Embryonic facial prominence (tissue), 1 donor: ENCODE measurements around the gene RBM8A.

Experiments
- DNase-seq: peaks from one replicate; pipeline ENCODE4 v3.0.0-alpha.2; 2016; ENCODE audit errors: extremely low spot score

The RBM8A gene

DNA sequence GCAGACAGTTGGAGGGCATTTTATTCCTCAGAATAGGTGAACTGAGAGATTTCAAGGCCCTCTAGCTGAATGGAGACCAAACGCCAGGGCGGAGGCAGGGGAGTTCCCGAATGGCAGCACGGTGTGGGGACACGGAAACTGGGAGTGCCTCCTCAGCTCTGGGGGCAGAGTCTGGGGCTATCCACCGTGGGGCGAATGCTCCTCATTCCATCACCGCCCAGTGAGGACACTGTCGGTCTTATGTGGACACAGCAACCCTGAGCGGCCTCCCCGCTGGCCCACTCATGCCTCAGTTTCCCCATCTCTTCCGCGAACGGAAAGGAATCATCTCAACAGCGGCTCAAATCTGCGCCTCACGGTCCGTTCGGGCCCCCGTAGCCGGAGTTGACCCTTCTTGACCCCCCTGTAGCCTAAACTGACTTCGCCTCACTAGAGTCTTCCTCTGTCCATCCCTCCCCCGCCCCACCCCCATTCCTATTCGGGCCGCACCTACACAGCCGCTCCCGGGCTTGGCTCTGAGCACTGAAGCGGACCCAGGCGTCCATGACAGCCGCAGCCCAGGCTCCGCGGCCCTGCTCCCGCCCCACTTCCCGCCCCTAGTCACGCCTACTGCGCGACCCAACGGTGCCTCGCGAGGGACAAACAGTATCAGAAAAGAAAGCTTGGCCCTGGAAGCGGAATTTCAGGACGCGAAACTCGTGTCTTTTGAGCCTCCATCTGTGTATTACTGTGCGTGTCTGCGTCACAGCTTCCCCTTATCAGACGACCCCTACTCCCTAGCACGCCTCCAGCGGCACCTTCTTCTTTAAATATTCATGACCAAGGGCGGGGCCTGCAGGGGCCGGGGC is 8.9 kb downstream of the RBM8A start, which contains the start of gene PEX11B:
Gene PEX11B (minus strand): TSS at position 574 of the 848 bp plus-strand sequence. CDS start 29 bp downstream, at position 545.
- peak; percentile 83 for DNase-seq

DNA sequence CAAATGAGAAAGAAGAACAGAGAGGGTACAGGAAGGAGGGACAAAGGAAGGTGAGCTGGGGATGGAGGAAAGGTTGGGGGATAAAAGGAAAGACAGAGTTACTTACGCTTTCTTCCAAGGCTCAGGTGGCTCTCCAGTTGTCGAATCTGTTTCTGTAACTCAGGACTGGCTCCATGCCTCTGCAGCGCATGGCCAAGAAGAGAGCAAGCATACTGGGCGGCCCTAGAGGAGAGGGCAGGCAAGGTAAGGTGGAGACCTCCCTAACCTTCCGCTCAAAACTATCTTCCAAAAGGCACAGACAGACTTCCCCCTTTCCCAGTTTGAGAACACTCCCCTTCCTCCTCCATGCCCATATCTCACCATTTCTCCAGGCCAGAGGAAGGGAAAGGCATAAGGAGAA is 9.7 kb downstream of the RBM8A start:
- DNase-seq = no peak

- DNase-seq = no peak
Measured at GRCh38 chr1:145916745-145917144, 10.5 kb downstream of the RBM8A start.

DNA sequence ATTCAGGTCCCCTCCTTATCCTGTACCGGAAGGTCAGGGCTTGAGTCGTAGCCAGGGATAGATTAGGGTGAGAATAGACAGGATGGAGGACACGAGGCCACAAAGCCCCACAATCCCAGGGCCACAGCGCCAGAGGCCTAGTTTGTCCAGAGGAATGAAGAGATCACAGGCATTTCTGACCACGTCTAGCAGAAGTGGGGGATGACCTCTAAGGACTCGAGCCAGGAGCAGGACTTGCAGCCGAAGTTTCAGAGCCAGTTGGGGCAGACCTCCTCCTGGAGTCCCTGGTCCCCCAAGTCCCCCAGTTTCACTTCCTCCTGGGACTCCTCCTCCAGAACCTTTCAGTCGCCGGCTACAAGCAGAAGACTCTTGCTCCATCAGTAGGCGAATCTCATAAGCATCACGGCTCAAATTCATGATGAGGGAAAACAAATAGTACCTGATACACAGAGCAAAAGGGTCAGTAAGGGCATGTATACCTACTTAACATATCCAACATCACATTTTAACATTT is 15.1 kb downstream of the RBM8A start:
- no peak for DNase-seq

DNA sequence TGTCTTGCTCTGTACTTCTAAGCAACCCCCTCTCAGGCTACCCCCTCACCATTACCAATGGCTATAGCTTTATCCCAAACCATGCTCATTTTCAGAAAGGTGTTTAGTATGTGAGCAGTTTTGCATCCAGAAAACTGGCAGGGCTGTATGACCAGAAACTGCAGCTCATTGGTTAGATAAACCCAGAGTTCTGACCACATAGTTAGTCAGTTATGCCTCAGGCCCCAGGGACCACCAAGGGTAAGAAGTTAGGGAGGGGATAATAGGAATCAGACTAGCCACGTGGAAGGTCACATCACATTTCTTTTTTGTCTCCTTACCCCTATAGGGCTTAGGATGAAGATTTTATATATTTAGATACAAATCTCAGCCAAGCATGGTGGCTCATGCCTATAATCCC is 18.6 kb downstream of the RBM8A start:
- no peak for DNase-seq

DNA sequence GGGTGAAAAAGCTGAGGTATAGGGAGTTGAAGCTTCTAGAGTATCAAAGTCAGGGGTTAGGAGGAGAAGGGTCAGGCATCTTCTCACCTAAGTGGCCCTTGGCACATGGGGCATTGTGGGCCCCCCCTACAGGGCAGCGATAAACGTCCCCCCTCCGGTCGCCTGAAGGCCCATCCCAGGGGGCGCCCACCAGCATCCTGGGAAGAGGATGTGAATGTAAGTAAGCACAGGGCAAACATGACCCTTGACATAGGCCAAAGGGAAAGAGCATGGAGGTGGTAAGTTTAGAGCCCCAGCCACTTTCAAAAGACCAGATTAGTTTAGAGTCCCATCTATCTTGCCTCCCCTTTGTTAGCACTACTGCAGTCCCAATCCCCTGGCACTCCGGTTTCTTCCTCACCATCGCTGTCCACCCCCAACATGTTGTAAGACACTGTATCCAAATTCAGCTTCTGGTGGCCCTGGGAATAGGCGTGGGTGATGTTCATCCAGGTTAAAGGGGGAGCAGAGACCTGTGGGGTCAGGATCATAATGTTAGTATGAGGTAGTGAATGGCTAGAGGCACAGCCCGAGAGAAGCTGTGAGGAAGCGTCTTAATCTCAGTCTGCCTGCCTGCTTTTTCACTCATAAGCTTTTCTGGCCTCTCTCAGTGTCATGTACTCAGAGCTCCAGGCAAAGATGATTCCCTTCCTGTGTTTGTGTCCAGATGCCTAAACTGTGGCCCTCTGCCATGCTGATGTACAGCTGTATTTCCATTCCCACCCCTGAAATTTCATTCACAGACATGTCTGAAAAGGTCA is 20.1 kb downstream of the RBM8A start:
- no peak for DNase-seq

DNA sequence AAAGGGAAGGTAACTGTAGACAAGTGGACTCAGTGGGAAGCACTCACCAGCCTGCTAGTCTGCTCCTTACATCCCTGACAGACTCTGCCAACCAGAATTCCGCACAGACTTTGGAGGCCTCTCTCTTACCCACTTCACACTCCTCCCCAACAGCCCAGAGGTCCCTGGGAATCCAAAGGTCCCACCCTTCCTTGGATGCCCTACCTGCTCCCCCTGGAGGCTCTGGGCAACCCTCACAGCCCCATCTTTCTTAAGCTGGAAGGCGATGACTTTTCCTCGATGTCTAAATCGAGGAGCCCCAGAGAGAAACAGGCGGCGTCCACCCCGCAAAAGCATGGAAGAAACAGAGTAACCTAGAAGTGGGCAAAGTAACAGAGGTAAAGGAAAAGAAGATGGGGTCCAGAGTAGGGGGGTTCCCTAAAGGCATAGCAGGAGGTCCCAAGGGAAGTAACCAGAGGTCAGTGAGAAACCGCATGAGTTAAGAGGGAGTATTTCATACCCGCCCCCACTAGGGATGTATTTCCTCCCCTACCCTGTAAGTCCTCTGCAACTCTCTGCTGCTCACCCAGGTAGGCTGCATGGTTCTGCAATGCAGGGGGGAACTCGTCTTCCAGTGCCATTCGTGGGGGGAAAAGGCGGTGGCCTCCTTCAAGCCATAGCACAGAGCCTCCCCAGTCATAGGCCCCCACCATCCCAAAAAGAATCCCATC is 25.8 kb downstream of the RBM8A start:
- DNase-seq = no peak

DNA sequence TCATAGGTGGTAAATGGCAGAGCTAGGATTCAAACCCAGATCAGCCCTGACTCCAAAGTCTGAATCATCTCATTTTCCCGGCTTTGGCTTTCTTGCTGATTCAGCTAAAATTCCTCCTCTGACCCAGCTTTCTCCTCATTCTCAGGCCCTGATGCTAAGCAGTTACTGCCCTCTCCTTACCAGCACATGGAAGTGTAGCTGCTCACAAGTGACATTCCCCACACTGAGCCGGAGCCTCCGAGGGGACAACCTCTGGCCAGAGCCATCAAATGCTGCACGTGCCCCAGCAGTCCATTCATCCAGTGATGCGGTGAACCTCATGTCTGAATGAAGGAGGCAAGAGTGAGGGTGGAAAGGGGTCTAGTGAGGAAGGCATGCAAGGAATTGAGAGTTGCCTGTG is 28.5 kb downstream of the RBM8A start:
- no peak for DNase-seq

DNA sequence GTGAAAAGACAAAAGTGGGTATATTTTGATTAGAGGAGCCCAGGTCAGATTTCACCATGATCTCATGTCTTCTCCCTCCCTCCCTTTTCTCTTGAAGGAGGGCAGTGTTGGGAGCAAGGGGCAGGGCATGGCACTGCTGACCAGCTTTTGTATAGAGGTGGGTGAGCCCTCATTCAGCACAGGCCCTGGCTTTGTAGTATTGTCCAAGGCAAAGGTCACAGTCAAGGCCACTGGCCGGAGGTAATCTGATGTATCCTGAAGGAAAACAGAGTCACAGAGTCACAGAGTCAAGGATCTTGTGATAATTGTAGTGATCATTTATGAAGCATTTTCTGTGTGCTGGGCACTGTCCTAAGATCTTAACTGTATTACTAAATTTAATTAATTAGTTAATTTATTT is 29.3 kb downstream of the RBM8A start:
- no peak for DNase-seq

DNA sequence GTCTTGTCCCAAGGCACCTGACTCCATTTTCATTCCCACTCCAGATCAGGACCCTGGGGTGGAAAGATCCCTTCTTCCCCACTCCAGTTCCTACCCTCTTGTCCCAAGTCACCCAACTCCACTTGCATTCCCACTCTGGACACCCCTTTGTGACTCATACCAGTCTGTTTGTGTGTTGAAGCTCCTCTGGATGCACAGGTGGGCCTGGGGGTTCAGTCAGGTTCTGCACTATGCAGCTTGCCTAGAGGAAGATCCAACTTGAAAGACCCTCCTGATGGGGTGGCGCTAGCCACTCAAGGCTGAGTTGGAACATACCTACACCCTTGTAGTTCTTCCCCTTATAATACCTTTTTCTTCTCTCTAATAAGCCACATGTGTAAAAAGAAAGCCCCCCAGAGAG is 31.8 kb downstream of the RBM8A start:
- no peak for DNase-seq

GRCh38 chr1:145893306-145894055 is 33.8 kb downstream of the RBM8A start:
- no peak for DNase-seq

DNA sequence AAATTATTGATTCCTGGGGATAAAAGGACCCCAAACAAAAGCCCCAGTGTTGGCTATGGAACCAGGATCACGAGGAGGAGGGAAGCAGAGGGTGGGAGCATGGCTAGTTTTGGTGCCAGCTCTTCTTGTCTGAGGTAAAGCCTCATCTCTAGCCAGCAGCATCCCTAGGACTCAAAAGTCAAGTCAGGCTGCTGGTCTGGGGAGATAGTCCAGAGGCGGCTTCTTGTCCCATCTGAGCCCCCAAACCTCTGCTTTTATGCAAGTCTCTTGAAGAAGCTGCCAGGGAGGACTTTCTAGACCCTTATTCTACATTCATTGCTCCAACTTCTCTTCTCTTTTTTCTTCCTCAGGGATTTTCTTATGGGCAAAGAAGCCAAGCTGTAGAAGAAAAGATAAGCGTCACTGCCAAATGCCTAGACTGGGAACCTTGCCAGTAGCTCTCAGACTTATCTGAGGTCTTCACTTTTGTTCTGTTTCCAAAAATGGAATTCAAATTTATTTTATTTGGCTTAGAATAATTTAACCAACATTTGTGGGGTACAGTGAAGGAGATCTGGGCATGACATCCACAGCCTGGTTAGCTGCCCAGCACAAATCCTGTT is 34.7 kb downstream of the RBM8A start:
- DNase-seq = no peak

- DNase-seq = peak; percentile 84
Measured at GRCh38 chr1:145891587-145892485, 35.4 kb downstream of the RBM8A start.

DNA sequence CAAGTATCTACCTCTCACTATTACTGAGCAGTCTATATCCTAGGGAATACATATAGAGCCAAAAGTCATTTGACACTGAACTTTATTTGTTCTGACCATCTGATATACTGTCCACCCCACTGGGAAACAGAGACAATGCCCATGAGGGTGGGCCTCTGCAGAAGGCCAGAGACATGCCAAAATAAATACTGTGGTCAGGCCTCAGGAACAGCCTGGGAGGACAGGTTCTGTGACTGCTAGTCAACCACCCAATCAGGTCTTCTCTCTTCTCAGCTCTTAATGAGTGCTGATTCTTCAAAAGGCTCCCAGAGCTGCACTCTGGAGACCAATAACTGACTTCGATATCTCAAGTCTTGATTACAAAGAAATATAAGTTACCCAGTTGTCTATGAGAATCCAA is 36.1 kb downstream of the RBM8A start:
- no peak for DNase-seq

GRCh38 chr1:145889722-145890121 is 37.6 kb downstream of the RBM8A start:
- DNase-seq = no peak

DNA sequence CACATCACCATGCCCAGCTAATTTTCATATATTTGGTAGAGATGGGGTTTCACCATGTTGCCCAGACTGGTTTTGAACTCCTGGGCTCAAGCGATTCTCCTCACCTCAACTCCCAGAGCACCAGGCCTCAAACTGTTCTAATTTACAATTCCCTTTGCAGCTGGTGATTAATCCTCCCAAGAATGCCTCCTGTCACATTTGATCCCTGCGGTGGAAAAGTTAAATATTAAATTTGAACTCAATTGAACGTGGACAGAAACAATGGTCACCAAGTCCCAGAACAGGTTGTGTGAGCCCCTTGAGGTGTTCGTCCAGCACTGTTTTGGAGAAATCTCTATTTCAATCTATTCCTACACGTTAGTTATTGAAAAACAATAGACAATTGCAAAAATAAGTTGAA is 39.7 kb downstream of the RBM8A start:
- no peak for DNase-seq

DNA sequence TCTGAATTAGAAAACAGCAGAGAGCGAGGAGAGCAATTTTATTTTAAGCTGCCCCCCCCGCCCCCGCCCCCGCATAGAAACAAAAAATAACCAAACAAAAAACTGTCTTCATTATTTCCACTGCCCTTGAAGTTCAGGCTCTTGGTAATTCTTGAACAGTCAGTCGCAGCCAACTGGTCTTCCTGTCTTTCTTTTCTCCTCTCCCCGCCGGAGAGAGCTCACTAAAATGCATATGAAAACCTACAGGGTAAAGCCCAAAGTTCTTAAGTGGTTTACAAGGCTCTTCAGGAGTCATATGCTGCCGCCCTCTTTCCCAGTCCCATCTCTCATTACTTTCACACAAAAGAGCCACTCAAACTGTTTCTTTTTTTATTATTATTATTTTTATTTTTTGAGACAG is 40.5 kb downstream of the RBM8A start:
- no peak for DNase-seq

DNA sequence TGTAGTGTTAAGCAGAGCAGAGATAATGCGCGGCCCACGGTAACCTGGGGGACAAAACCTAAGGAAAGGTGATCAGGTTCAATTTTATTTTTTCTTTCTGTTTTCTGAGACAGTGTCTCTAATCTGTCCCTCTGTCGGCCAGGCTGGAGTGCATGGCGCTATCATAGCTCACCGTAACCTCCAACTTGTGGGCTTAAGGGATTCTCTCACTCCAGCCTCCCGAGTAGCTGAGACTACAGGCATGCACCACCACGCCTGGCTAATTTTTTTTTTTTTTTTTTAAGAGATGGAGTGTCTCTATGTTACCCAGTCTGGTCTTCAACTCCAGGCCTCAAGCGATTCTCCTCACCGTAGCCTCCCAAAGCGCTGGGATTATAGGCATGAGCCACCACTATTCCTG is 40.9 kb downstream of the RBM8A start:
- no peak for DNase-seq

GRCh38 chr1:145885738-145886287 is 41.5 kb downstream of the RBM8A start, which contains the start of gene ANKRD35:
ANKRD35 (minus strand) TSS chr1:145885866; CDS start chr1:145885758, 108 bp downstream.
- no peak for DNase-seq
